Vagina (tissue), 2 donors: Measurements from ENCODE around the gene NOC4L.

Experiments used
- POLR2A ChIP-seq, 2 donors: fragments of 450-650 bp; IDR thresholded peaks; one replicate each; pipeline ENCODE4 v1.6.1; 2017; ENCODE audit warnings: antibody characterized with exemption in 2 of 2, mild to moderate bottlenecking in 2 of 2, moderate library complexity in 2 of 2
- POLR2AphosphoS5 ChIP-seq, 2 donors: sonication (generic); formaldehyde crosslinking; IDR thresholded peaks; one replicate each; pipeline ENCODE4 v1.9.0; 2017; ENCODE audit warnings: antibody characterized with exemption in 2 of 2, mild to moderate bottlenecking in 2 of 2, low read depth in 1 of 2; ENCODE audit not compliant: insufficient read depth in 1 of 2
- TF ChIP-seq, protein P1 (sequence below), 3 experiments: fragments of 450-650 bp in 2 of 3; fragments of 200-600 bp in 1 of 3; sonication (generic) in 1 of 3; IDR thresholded peaks; one replicate each; pipeline ENCODE4 v1.5.1; 2017 to 2019; ENCODE audit warnings: antibody characterized with exemption in 3 of 3, mild to moderate bottlenecking in 2 of 3, moderate library complexity in 2 of 3

DNA sequence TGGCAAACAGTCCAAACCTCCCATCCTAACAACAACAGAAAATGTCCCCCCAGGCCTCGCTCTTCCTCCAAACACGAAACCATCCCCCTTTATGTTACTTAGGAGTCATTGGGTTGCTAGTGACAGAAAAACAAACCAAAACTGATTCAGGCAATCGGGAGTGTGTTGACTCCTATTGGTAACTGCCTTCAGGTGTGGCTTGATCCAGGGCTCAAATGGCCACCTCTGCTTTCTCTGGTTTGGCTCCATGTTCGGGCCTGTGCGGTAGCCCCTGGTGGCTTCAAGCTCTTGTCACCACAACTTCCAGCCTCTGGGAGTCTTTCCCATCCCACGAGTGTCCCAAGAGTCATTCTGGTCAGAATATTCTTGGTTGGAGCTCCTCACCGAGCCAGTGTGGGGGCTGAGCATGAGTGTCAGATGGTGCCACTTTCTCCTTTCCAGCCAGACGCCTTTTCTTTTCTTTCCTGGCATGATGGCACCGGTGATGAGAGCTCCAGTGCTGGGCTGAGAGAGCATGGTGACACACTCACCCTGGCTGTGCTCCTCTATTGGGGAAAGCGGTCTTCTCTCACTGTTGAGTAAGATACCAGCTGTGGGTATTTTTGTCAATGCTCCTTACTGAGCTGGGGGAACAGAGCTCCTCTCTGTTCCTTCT is 38.6 kb downstream of the NOC4L start:
- TF ChIP-seq, protein P1, sequence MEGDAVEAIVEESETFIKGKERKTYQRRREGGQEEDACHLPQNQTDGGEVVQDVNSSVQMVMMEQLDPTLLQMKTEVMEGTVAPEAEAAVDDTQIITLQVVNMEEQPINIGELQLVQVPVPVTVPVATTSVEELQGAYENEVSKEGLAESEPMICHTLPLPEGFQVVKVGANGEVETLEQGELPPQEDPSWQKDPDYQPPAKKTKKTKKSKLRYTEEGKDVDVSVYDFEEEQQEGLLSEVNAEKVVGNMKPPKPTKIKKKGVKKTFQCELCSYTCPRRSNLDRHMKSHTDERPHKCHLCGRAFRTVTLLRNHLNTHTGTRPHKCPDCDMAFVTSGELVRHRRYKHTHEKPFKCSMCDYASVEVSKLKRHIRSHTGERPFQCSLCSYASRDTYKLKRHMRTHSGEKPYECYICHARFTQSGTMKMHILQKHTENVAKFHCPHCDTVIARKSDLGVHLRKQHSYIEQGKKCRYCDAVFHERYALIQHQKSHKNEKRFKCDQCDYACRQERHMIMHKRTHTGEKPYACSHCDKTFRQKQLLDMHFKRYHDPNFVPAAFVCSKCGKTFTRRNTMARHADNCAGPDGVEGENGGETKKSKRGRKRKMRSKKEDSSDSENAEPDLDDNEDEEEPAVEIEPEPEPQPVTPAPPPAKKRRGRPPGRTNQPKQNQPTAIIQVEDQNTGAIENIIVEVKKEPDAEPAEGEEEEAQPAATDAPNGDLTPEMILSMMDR (IDR thresholded peaks at IDR 0.05), result no peak
- no peak for TF ChIP-seq POLR2AphosphoS5 (IDR thresholded peaks at IDR 0.05; ENCODE audit: insufficient read depth in 1 of 2, low read depth in 1 of 2)
- no peak for TF ChIP-seq POLR2A (IDR thresholded peaks at IDR 0.05)
